ENCODE data around the gene OTOG. TPM values are rescaled to one million over a fixed set of nuclear protein-coding genes. Genes with fewer than 3 reads are reported as not detected.

The OTOG gene
- total RNA-seq, 1 experiment from 2014 or later = not detected

GRCh38 chr11:17553249-17553546 lies 6.1 kb downstream of the OTOG start:
- Histone ChIP-seq H3K4me1 (replicated peaks) (no peaks in the 10 kb centered on the region), H3K27me3 (replicated peaks) (no peaks in the 10 kb centered on the region; the same call in 1 of the 2 replicates), H3K9me3 (replicated peaks) (no peaks in the 10 kb centered on the region), H3K4me3 (no peak overlapping the region), H3K36me3 (no peaks in the 10 kb centered on the region), H3K27ac (no peak overlapping the region)
- no peak for DNase-seq (ENCODE audit: low read depth in 1 of 2, low spot score in 2 of 2)

- no peak overlapping the region for H3K27ac ChIP-seq
- H3K36me3 ChIP-seq = no peaks in the 10 kb centered on the region
- no peaks in the 10 kb centered on the region for H3K4me1 ChIP-seq (replicated peaks)
- no peak overlapping the region for H3K4me3 ChIP-seq
- H3K9me3 ChIP-seq (replicated peaks) = no peaks in the 10 kb centered on the region
- peaks cover 7% of the 10 kb centered on the region for H3K27me3 ChIP-seq (replicated peaks)
- DNase-seq (ENCODE audit: low read depth in 1 of 2, low spot score in 2 of 2) = no peak
These were observed 7.4 kb downstream of the OTOG start for GRCh38 chr11:17554487-17554886.

GRCh38 chr11:17556999-17557398 lies 9.9 kb downstream of the OTOG start:
- peaks cover 7% of the 10 kb centered on the region for H3K27me3 ChIP-seq (replicated peaks)
- H3K27ac ChIP-seq = no peak overlapping the region
- no peak overlapping the region for H3K4me3 ChIP-seq
- no peak for DNase-seq (ENCODE audit: low read depth in 1 of 2, low spot score in 2 of 2)
- no peaks in the 10 kb centered on the region for H3K36me3 ChIP-seq
- no peaks in the 10 kb centered on the region for H3K4me1 ChIP-seq (replicated peaks)
- H3K9me3 ChIP-seq (replicated peaks) = no peaks in the 10 kb centered on the region

- H3K4me1 ChIP-seq (replicated peaks) = no peaks in the 10 kb centered on the region
- peaks cover 7% of the 10 kb centered on the region for H3K27me3 ChIP-seq (replicated peaks)
- DNase-seq (ENCODE audit: low read depth in 1 of 2, low spot score in 2 of 2) = no peak
- no peak overlapping the region for H3K4me3 ChIP-seq
- no peak overlapping the region for H3K27ac ChIP-seq
- no peaks in the 10 kb centered on the region for H3K36me3 ChIP-seq
- no peaks in the 10 kb centered on the region for H3K9me3 ChIP-seq (replicated peaks)
These were observed 11.1 kb downstream of the OTOG start for GRCh38 chr11:17558025-17558780.

- no peak for DNase-seq (ENCODE audit: low read depth in 1 of 2, low spot score in 2 of 2)
- Histone ChIP-seq H3K27me3 (replicated peaks) (peaks cover 7% of the 10 kb centered on the region), H3K9me3 (replicated peaks) (no peaks in the 10 kb centered on the region), H3K27ac (no peak overlapping the region), H3K4me3 (no peak overlapping the region), H3K4me1 (replicated peaks) (no peaks in the 10 kb centered on the region), H3K36me3 (no peaks in the 10 kb centered on the region)
These were observed 11.9 kb downstream of the OTOG start for GRCh38 chr11:17558916-17559315.

- no peaks in the 10 kb centered on the region for H3K36me3 ChIP-seq
- H3K9me3 ChIP-seq (replicated peaks) = no peaks in the 10 kb centered on the region
- peaks cover 7% of the 10 kb centered on the region for H3K27me3 ChIP-seq (replicated peaks)
- H3K27ac ChIP-seq = no peak overlapping the region
- H3K4me1 ChIP-seq (replicated peaks) = no peaks in the 10 kb centered on the region
- H3K4me3 ChIP-seq = no peak overlapping the region
- DNase-seq (ENCODE audit: low read depth in 1 of 2, low spot score in 2 of 2) = peak in 1 of 2 experiments; percentile 36
These were observed 12.5 kb downstream of the OTOG start for GRCh38 chr11:17559341-17560087.

GRCh38 chr11:17560281-17561110 lies 13.4 kb downstream of the OTOG start:
- DNase-seq (ENCODE audit: low read depth in 1 of 2, low spot score in 2 of 2) = peak in 1 of 2 experiments; percentile 25
- Histone ChIP-seq H3K36me3 (no peaks in the 10 kb centered on the region), H3K27ac (no peak overlapping the region), H3K4me1 (replicated peaks) (no peaks in the 10 kb centered on the region), H3K9me3 (replicated peaks) (no peaks in the 10 kb centered on the region), H3K4me3 (no peak overlapping the region), H3K27me3 (replicated peaks) (peaks cover 7% of the 10 kb centered on the region)

- Histone ChIP-seq H3K4me3 (no peak overlapping the region), H3K4me1 (replicated peaks) (no peaks in the 10 kb centered on the region), H3K9me3 (replicated peaks) (no peaks in the 10 kb centered on the region), H3K36me3 (no peaks in the 10 kb centered on the region), H3K27me3 (replicated peaks) (peaks cover 7% of the 10 kb centered on the region), H3K27ac (no peak overlapping the region)
- peak in 1 of 2 experiments; percentile 34 for DNase-seq (ENCODE audit: low read depth in 1 of 2, low spot score in 2 of 2)
These were observed 14.0 kb downstream of the OTOG start for GRCh38 chr11:17561111-17561415.

GRCh38 chr11:17561526-17561925 lies 14.5 kb downstream of the OTOG start:
- Histone ChIP-seq H3K4me3 (no peak overlapping the region), H3K9me3 (replicated peaks) (no peaks in the 10 kb centered on the region), H3K27ac (no peak overlapping the region), H3K4me1 (replicated peaks) (no peaks in the 10 kb centered on the region), H3K36me3 (no peaks in the 10 kb centered on the region), H3K27me3 (replicated peaks) (peaks cover 7% of the 10 kb centered on the region)
- peak in 1 of 2 experiments; percentile 30 for DNase-seq (ENCODE audit: low read depth in 1 of 2, low spot score in 2 of 2)

GRCh38 chr11:17563231-17563646 lies 16.2 kb downstream of the OTOG start:
- Histone ChIP-seq H3K36me3 (no peaks in the 10 kb centered on the region), H3K9me3 (replicated peaks) (no peaks in the 10 kb centered on the region), H3K27me3 (replicated peaks) (peaks cover 12% of the 10 kb centered on the region), H3K27ac (no peak overlapping the region), H3K4me1 (replicated peaks) (no peaks in the 10 kb centered on the region), H3K4me3 (no peak overlapping the region)
- peak in 1 of 2 experiments; percentile 38 for DNase-seq (ENCODE audit: low read depth in 1 of 2, low spot score in 2 of 2)

- Histone ChIP-seq H3K36me3 (no peaks in the 10 kb centered on the region), H3K4me3 (no peak overlapping the region), H3K27me3 (replicated peaks) (peaks cover 5% of the 10 kb centered on the region), H3K27ac (no peak overlapping the region), H3K9me3 (replicated peaks) (no peaks in the 10 kb centered on the region), H3K4me1 (replicated peaks) (no peaks in the 10 kb centered on the region)
- DNase-seq (ENCODE audit: low read depth in 1 of 2, low spot score in 2 of 2) = peak in 1 of 2 experiments; percentile 34
These were observed 17.1 kb downstream of the OTOG start for GRCh38 chr11:17563961-17564686.

- Histone ChIP-seq H3K9me3 (replicated peaks) (no peaks in the 10 kb centered on the region), H3K4me3 (no peak overlapping the region), H3K4me1 (replicated peaks) (no peaks in the 10 kb centered on the region), H3K36me3 (no peaks in the 10 kb centered on the region), H3K27ac (no peak overlapping the region), H3K27me3 (replicated peaks) (peaks cover 9% of the 10 kb centered on the region)
- DNase-seq (ENCODE audit: low read depth in 1 of 2, low spot score in 2 of 2) = peak in 1 of 2 experiments; percentile 29
These were observed 17.6 kb downstream of the OTOG start for GRCh38 chr11:17564687-17565042.

GRCh38 chr11:17568944-17569343 lies 21.9 kb downstream of the OTOG start:
- DNase-seq (ENCODE audit: low read depth in 1 of 2, low spot score in 2 of 2) = peak in 1 of 2 experiments; percentile 37
- no peaks in the 10 kb centered on the region for H3K9me3 ChIP-seq (replicated peaks)

More at GRCh38 chr11:17568944-17569343, 21.9 kb downstream of the OTOG start:
- no peaks in the 10 kb centered on the region for H3K4me1 ChIP-seq (replicated peaks)
- H3K27me3 ChIP-seq (replicated peaks) = peaks cover 28% of the 10 kb centered on the region
- H3K4me3 ChIP-seq = no peak overlapping the region
- no peak overlapping the region for H3K27ac ChIP-seq
- H3K36me3 ChIP-seq = no peaks in the 10 kb centered on the region
